ENCODE data around the gene WDFY2. TPM values are rescaled to one million over a fixed set of nuclear protein-coding genes. Genes with fewer than 3 reads are reported as not detected.

The WDFY2 gene
- total RNA-seq, 1 donor from 2014 or later: 20.7 TPM

- DNase-seq (ENCODE audit: extremely low spot score, unreplicated experiment): no peak
- H3K4me1 Mint-ChIP-seq (ENCODE audit: unreplicated experiment): peaks cover 41% of the 10 kb centered on the region
- no peaks in the 10 kb centered on the region for H3K9me3 Mint-ChIP-seq (ENCODE audit: unreplicated experiment)
- peaks cover 16% of the 10 kb centered on the region for H3K36me3 Mint-ChIP-seq (ENCODE audit: unreplicated experiment)
- TF ChIP-seq, protein P1, sequence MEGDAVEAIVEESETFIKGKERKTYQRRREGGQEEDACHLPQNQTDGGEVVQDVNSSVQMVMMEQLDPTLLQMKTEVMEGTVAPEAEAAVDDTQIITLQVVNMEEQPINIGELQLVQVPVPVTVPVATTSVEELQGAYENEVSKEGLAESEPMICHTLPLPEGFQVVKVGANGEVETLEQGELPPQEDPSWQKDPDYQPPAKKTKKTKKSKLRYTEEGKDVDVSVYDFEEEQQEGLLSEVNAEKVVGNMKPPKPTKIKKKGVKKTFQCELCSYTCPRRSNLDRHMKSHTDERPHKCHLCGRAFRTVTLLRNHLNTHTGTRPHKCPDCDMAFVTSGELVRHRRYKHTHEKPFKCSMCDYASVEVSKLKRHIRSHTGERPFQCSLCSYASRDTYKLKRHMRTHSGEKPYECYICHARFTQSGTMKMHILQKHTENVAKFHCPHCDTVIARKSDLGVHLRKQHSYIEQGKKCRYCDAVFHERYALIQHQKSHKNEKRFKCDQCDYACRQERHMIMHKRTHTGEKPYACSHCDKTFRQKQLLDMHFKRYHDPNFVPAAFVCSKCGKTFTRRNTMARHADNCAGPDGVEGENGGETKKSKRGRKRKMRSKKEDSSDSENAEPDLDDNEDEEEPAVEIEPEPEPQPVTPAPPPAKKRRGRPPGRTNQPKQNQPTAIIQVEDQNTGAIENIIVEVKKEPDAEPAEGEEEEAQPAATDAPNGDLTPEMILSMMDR (IDR thresholded peaks at IDR 0.05): no peak
- peak overlapping the region; percentile 64 for H3K27ac Mint-ChIP-seq (ENCODE audit: unreplicated experiment)
- H3K27me3 Mint-ChIP-seq (ENCODE audit: unreplicated experiment): no peaks in the 10 kb centered on the region
- no peak overlapping the region for H3K4me3 Mint-ChIP-seq (ENCODE audit: unreplicated experiment)
These were observed 82.1 kb downstream of the WDFY2 start for GRCh38 chr13:51666374-51666773.

DNA sequence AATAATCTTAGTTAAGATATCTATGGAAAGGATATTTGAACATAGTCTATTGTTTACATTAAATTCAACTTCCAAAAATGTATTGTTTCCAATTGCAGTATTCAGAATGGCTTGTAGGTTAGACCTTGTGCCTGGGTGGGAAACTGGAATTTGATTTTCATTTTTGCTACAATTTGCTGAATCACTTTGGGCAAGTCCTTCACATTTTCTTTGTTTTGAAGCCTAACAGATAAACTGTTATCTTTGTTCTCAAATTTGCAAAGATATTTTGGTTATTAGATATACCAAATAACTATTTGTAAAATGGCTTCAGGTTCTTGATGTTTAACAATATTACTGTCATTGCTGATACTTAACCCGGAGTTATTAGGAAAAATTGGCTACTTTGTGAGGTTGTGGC lies 82.6 kb downstream of the WDFY2 start:
- Mint-ChIP-seq H3K27ac (ENCODE audit: unreplicated experiment) (peak overlapping the region; percentile 0), H3K36me3 (ENCODE audit: unreplicated experiment) (peaks cover 14% of the 10 kb centered on the region), H3K4me3 (ENCODE audit: unreplicated experiment) (no peak overlapping the region)

GRCh38 chr13:51668580-51669195 lies 84.4 kb downstream of the WDFY2 start:
- Mint-ChIP-seq H3K4me3 (ENCODE audit: unreplicated experiment) (no peak overlapping the region), H3K9me3 (ENCODE audit: unreplicated experiment) (peaks cover 6% of the 10 kb centered on the region), H3K36me3 (ENCODE audit: unreplicated experiment) (peaks cover 9% of the 10 kb centered on the region)

More for the DNA sequence above, 82.6 kb downstream of the WDFY2 start:
- H3K9me3 Mint-ChIP-seq (ENCODE audit: unreplicated experiment): no peaks in the 10 kb centered on the region
- DNase-seq (ENCODE audit: extremely low spot score, unreplicated experiment): no peak
- H3K4me1 Mint-ChIP-seq (ENCODE audit: unreplicated experiment): peaks cover 41% of the 10 kb centered on the region
- H3K27me3 Mint-ChIP-seq (ENCODE audit: unreplicated experiment): no peaks in the 10 kb centered on the region
- TF ChIP-seq, protein P1 (IDR thresholded peaks at IDR 0.05): no peak

GRCh38 chr13:51673165-51673564 lies 88.9 kb downstream of the WDFY2 start:
- Mint-ChIP-seq H3K9me3 (ENCODE audit: unreplicated experiment) (peaks cover 6% of the 10 kb centered on the region), H3K4me1 (ENCODE audit: unreplicated experiment) (peaks cover 42% of the 10 kb centered on the region), H3K4me3 (ENCODE audit: unreplicated experiment) (no peak overlapping the region), H3K36me3 (ENCODE audit: unreplicated experiment) (peaks cover 16% of the 10 kb centered on the region), H3K27ac (ENCODE audit: unreplicated experiment) (no peak overlapping the region), H3K27me3 (ENCODE audit: unreplicated experiment) (no peaks in the 10 kb centered on the region)
- TF ChIP-seq, protein P1 (IDR thresholded peaks at IDR 0.05): no peak
- no peak for DNase-seq (ENCODE audit: extremely low spot score, unreplicated experiment)

More at GRCh38 chr13:51668580-51669195, 84.4 kb downstream of the WDFY2 start:
- H3K4me1 Mint-ChIP-seq (ENCODE audit: unreplicated experiment): peaks cover 54% of the 10 kb centered on the region
- peak overlapping the region; percentile 1 for H3K27ac Mint-ChIP-seq (ENCODE audit: unreplicated experiment)
- H3K27me3 Mint-ChIP-seq (ENCODE audit: unreplicated experiment): no peaks in the 10 kb centered on the region
- TF ChIP-seq, protein P1 (IDR thresholded peaks at IDR 0.05): no peak
- no peak for DNase-seq (ENCODE audit: extremely low spot score, unreplicated experiment)

DNA sequence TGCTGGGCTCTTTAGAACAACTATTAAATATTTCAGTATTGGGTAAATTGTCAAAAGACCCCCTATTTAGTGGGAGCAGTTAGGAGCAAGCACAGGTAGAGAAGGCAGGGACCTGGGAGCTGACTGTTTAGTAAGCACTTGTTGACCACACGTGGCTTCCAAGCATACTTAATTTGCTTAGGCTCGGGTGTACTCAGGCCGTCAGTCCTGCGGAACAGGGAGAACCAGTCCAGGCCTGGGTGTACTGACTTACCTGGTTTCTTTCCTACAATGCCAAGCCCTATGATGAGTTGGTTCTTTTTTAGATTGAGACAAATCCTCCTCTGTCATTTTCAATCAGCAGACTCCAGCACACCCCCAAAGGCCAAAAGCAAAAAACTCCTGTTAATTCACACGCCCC lies 90.0 kb downstream of the WDFY2 start:
- peaks cover 40% of the 10 kb centered on the region for H3K4me1 Mint-ChIP-seq (ENCODE audit: unreplicated experiment)
- TF ChIP-seq, protein P1 (IDR thresholded peaks at IDR 0.05): no peak
- no peaks in the 10 kb centered on the region for H3K27me3 Mint-ChIP-seq (ENCODE audit: unreplicated experiment)
- H3K27ac Mint-ChIP-seq (ENCODE audit: unreplicated experiment): no peak overlapping the region
- H3K4me3 Mint-ChIP-seq (ENCODE audit: unreplicated experiment): no peak overlapping the region
- H3K36me3 Mint-ChIP-seq (ENCODE audit: unreplicated experiment): peaks cover 16% of the 10 kb centered on the region
- peaks cover 6% of the 10 kb centered on the region for H3K9me3 Mint-ChIP-seq (ENCODE audit: unreplicated experiment)
- no peak for DNase-seq (ENCODE audit: extremely low spot score, unreplicated experiment)

Measured in osteocyte (in vitro differentiated cells).